ENCODE measurements around the gene CHKA. TPM values are rescaled to one million over a fixed set of nuclear protein-coding genes. Genes with fewer than 3 reads are reported as not detected.

Gene CHKA
- total RNA-seq, 1 donor, result 10.8 TPM

DNA sequence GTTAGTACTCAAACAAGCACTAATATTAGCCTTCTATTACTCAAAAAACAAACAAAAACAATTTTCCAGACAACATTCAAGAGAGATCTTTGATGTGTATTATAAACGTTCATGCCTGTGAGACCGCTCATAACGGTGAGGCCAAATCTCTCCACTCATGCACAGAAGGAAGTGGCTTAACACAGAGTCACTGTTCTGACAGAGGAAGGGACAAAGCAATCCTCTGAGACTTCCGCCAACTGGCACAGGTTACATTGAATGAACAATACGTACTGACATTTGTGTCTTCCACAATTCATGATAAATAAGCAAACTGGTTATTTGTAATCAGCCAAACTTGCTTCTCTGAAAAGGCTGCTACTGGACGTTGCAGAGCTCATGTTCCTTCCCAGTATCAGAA, 30.5 kb downstream of the CHKA start:
- H3K4me3 ChIP-seq (ENCODE audit: low read depth, low read length), result no peak overlapping the region
- TF ChIP-seq, protein P1, sequence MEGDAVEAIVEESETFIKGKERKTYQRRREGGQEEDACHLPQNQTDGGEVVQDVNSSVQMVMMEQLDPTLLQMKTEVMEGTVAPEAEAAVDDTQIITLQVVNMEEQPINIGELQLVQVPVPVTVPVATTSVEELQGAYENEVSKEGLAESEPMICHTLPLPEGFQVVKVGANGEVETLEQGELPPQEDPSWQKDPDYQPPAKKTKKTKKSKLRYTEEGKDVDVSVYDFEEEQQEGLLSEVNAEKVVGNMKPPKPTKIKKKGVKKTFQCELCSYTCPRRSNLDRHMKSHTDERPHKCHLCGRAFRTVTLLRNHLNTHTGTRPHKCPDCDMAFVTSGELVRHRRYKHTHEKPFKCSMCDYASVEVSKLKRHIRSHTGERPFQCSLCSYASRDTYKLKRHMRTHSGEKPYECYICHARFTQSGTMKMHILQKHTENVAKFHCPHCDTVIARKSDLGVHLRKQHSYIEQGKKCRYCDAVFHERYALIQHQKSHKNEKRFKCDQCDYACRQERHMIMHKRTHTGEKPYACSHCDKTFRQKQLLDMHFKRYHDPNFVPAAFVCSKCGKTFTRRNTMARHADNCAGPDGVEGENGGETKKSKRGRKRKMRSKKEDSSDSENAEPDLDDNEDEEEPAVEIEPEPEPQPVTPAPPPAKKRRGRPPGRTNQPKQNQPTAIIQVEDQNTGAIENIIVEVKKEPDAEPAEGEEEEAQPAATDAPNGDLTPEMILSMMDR (IDR thresholded peaks at IDR 0.05; ENCODE audit: insufficient read depth, low read depth, low read length), result no peak
- DNase-seq (ENCODE audit: low read depth), result no peak

DNA sequence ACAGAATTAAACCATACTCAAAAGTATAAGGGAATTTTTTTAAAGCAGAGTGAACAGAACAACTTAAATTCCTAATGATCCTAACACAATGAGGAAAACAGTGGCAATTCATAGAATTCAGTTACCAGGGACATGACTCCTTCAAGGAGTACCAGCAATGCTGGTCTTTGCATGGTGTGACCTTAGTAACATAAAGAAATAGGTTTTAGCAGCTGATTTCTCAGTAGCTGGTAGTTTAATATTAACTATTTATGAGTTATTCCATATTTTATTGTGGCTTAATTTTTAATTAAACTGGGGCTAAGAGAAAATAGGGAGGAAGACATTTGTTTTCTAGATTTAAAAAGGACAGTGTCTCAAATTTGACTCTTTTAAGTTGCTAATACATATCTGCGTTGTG, 30.9 kb downstream of the CHKA start:
- DNase-seq (ENCODE audit: low read depth), result no peak
- H3K4me3 ChIP-seq (ENCODE audit: low read depth, low read length), result no peak overlapping the region
- TF ChIP-seq, protein P1 (IDR thresholded peaks at IDR 0.05; ENCODE audit: insufficient read depth, low read depth, low read length), result no peak

DNA sequence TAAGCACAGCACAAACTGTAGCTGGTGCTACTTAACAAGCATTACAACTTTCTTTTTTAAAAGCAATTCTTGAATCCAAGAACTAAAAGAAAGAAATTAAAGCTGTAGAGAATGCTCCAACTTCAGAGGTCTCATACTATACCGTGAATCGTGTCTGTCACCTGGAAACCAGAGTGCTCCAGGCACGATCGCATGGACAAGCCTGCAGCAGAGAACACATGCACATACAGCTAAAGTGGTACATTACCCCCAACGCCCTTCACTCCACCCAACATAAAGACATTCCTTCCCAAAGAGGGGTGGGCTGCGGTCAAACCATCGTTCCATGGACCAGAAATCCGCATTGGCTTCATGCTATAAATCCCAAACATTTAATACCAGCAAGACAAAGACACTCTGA, 31.5 kb downstream of the CHKA start:
- H3K4me3 ChIP-seq (ENCODE audit: low read depth, low read length), result no peak overlapping the region
- TF ChIP-seq, protein P1 (IDR thresholded peaks at IDR 0.05; ENCODE audit: insufficient read depth, low read depth, low read length), result no peak
- no peak for DNase-seq (ENCODE audit: low read depth)

DNA sequence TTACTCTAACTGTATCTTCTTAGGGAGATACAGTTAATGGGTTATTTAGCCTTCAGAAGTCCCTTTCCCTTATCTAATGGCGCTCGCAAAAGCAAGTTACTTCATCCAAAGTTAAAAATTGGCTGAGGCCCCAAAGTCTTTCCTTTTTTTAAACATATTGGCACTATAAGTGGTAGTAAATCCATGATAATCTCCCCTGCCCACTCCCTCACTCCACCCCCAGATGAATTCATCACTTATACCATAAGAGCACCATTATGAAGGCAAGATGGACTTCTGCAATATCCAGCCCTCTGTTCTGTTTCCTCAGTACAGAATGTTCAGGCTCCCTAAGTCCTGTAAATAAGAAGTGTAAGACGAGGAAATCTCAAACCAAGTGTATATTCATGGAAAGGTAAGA, 37.7 kb downstream of the CHKA start:
- no peak overlapping the region for H3K4me3 ChIP-seq (ENCODE audit: low read depth, low read length)
- peak; percentile 31 for DNase-seq (ENCODE audit: low read depth)
- TF ChIP-seq, protein P1 (IDR thresholded peaks at IDR 0.05; ENCODE audit: insufficient read depth, low read depth, low read length), result no peak

DNA sequence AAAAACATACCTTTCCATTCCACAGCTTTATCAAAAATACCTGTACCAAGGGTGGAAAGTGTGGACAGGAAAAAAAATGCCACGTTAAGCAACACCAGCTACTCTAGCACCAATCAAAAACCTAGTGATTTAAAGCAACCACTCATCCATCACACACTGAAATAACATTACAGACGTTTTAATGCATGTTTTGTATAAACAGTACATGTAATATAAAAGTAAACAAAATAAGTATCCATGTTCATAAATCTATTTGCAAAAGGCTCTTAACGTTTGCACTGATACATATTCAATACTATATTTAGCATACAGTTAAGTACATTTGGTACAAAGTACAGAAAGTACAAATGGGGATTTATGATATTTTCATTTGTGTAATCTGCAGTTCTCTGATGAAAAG, 38.7 kb downstream of the CHKA start:
- TF ChIP-seq, protein P1 (IDR thresholded peaks at IDR 0.05; ENCODE audit: insufficient read depth, low read depth, low read length), result no peak
- no peak overlapping the region for H3K4me3 ChIP-seq (ENCODE audit: low read depth, low read length)
- DNase-seq (ENCODE audit: low read depth), result no peak

DNA sequence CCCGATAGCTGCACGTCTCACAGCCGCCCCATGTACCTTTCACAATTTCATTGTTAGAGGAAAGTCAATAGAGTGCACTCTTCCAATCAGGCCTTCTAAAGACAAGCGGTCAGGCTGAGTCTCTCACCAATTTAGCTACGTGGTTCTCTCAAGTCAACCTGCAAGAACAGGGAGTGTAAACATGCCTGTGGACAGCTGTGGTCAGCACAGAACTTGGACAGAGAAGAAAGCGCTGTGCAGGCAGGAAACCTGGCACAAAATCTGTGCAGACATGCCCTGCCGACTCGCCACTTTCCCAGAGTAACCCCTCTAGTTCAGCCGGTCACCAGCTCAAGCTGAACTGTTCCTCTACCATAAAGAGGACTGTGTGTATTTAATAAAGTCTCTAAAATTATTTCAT, 39.5 kb downstream of the CHKA start:
- no peak for DNase-seq (ENCODE audit: low read depth)

DNA sequence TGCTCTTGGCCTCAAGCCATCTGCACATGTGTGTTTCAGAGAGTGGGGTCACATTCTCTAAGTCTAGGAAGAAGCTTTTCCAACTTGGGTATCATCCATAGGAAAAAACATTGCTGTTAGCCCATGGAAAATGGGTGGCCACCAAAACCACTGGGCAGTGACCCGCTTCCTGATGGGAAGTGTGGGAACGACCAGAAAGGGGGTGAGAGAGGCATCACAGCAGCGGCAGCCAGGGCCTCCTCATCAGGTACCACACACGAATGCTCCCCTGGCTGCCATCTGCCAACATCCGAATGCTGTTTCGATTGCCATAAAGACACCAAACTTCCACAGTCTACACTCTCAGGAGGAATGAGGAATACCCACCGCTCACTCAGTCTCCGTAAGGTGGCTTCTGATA, 40.3 kb downstream of the CHKA start:
- TF ChIP-seq, protein P1 (IDR thresholded peaks at IDR 0.05; ENCODE audit: insufficient read depth, low read depth, low read length), result no peak
- H3K4me3 ChIP-seq (ENCODE audit: low read depth, low read length), result no peak overlapping the region
- DNase-seq (ENCODE audit: low read depth), result no peak

More for the DNA sequence above, 39.5 kb downstream of the CHKA start:
- H3K4me3 ChIP-seq (ENCODE audit: low read depth, low read length), result no peak overlapping the region
- TF ChIP-seq, protein P1 (IDR thresholded peaks at IDR 0.05; ENCODE audit: insufficient read depth, low read depth, low read length), result no peak
